ENCODE results near the gene PALB2. TPM values are rescaled to one million over a fixed set of nuclear protein-coding genes. Genes with fewer than 3 reads are reported as not detected.

PALB2 gene
- total and polyA plus RNA-seq, 2 of the 13 experiments (the other 11 are each of a cell fraction or from before 2014, with no cell fraction given), result 12.1 to 40.9 TPM

- Histone ChIP-seq H3K4me2 (ENCODE audit: low read depth, low read length) (no peak overlapping the region), H3K79me2 (ENCODE audit: insufficient read depth, low read length) (no peaks in the 10 kb centered on the region), H3K27me3 (ENCODE audit: control insufficient read depth in 1 of 2, insufficient read depth in 2 of 2, low read length in 2 of 2) (no peaks in the 10 kb centered on the region), H2AFZ (ENCODE audit: low read length) (no peak overlapping the region), H4K20me1 (ENCODE audit: insufficient read depth, low read length) (peaks cover 5% of the 10 kb centered on the region; the same call in 1 of the 2 replicates), H3K27ac (ENCODE audit: extremely low read length, insufficient read depth, low read length) (no peak overlapping the region), H3K4me1 (ENCODE audit: insufficient read depth, low read length) (no peaks in the 10 kb centered on the region), H3K36me3 (replicated peaks in 1 of 2; ENCODE audit: control insufficient read depth in 1 of 2, insufficient read depth in 2 of 2, low read length in 2 of 2) (peaks cover 52 to 86% of the 10 kb centered on the region in 2 experiments), H3K9ac (ENCODE audit: insufficient read depth, low read depth, low read length) (no peak overlapping the region), H3K9me3 (ENCODE audit: low read length) (no peaks in the 10 kb centered on the region), H3K4me3 (replicated peaks in 1 of 3; ENCODE audit: insufficient read depth in 1 of 3, low read depth in 2 of 3, low read length in 3 of 3) (no peak overlapping the region)
- no TSS peak for BruUV-seq (replicated peaks)
- in situ Hi-C loops (cut with HindIII; ENCODE audit: extremely low pct_ligation_motif_present, low pct_unique_long_range_greater_than_20kb), result no loop called here
- no peak for ATAC-seq
- CTCF ChIA-PET (ENCODE audit: low intra/inter-chr PET ratio, low total read pairs), result no interaction called here
- WGBS (ENCODE audit: low lambda C conversion rate), result 97% methylated on average over 5 of the region's 5 CpGs
- POLR2A ChIA-PET, result interaction anchor here (1.0 to 2.1 kb wide), 3 partner anchors 15 to 25 kb away, joined by 4 to 8 read pairs (median 4); partner anchors contain the start of genes EARS2, NDUFAB1 and UBFD1
- DNase-seq (ENCODE audit: low spot score), result no peak
- no peak for FAIRE-seq
- TF ChIP-seq REPIN1 (CRISPR knock-in tag; IDR thresholded peaks at IDR 0.05; ENCODE audit: borderline replicate concordance, low read depth), result no peak
- TF ChIP-seq LRRFIP1 (CRISPR knock-in tag; conservative IDR thresholded peaks at IDR 0.05), result no peak
- TF ChIP-seq POLR2AphosphoS2 (IDR thresholded peaks at IDR 0.05; ENCODE audit: low read depth, low read length), result peak; percentile 71; the same call in 1 of the 2 replicates
- TF ChIP-seq ZFP1 (CRISPR knock-in tag; IDR thresholded peaks at IDR 0.05), result no peak
- intact Hi-C loops (cut with micrococcal nuclease; ENCODE audit: unreplicated experiment), result no loop called here
Measured at GRCh38 chr16:23571895-23572294, 69.2 kb downstream of the PALB2 start.

- WGBS (ENCODE audit: low lambda C conversion rate), result 97% methylated on average over 8 of the region's 8 CpGs
- Histone ChIP-seq H3K9ac (ENCODE audit: insufficient read depth, low read depth, low read length) (no peak overlapping the region), H3K36me3 (replicated peaks in 1 of 2; ENCODE audit: control insufficient read depth in 1 of 2, insufficient read depth in 2 of 2, low read length in 2 of 2) (peaks cover 54 to 88% of the 10 kb centered on the region in 2 experiments), H2AFZ (ENCODE audit: low read length) (no peak overlapping the region), H3K4me3 (replicated peaks in 1 of 3; ENCODE audit: insufficient read depth in 1 of 3, low read depth in 2 of 3, low read length in 3 of 3) (no peak overlapping the region), H3K27me3 (ENCODE audit: control insufficient read depth in 1 of 2, insufficient read depth in 2 of 2, low read length in 2 of 2) (no peaks in the 10 kb centered on the region), H4K20me1 (ENCODE audit: insufficient read depth, low read length) (peaks cover 5% of the 10 kb centered on the region; the same call in 1 of the 2 replicates), H3K9me3 (ENCODE audit: low read length) (no peaks in the 10 kb centered on the region), H3K79me2 (ENCODE audit: insufficient read depth, low read length) (no peaks in the 10 kb centered on the region), H3K4me2 (ENCODE audit: low read depth, low read length) (no peak overlapping the region), H3K4me1 (ENCODE audit: insufficient read depth, low read length) (no peaks in the 10 kb centered on the region), H3K27ac (ENCODE audit: extremely low read length, insufficient read depth, low read length) (no peak overlapping the region)
- CTCF ChIA-PET (ENCODE audit: low intra/inter-chr PET ratio, low total read pairs), result no interaction called here
- no peak for ATAC-seq
- TSS peak; percentile 8 for BruUV-seq (replicated peaks)
- POLR2A ChIA-PET, result interaction anchor here (0.8 to 2.1 kb wide), 3 partner anchors 13 to 25 kb away, joined by 4 to 8 read pairs (median 4); partner anchors contain the start of genes EARS2, NDUFAB1 and UBFD1
- intact Hi-C loops (cut with micrococcal nuclease; ENCODE audit: unreplicated experiment), result no loop called here
- no peak for DNase-seq (ENCODE audit: low spot score)
- in situ Hi-C loops (cut with HindIII; ENCODE audit: extremely low pct_ligation_motif_present, low pct_unique_long_range_greater_than_20kb), result no loop called here
- FAIRE-seq, result no peak
- TF ChIP-seq ARNTL (CRISPR knock-in tag; IDR thresholded peaks at IDR 0.05) (no peak), IRF1 (CRISPR knock-in tag; IDR thresholded peaks at IDR 0.05; ENCODE audit: low read depth) (no peak), ZFP36 (IDR thresholded peaks at IDR 0.05; ENCODE audit: borderline replicate concordance, low read depth, low read length, partially characterized antibody) (no peak), SP140L (CRISPR knock-in tag; IDR thresholded peaks at IDR 0.05; ENCODE audit: borderline replicate concordance) (no peak)
- TF ChIP-seq, protein P1, sequence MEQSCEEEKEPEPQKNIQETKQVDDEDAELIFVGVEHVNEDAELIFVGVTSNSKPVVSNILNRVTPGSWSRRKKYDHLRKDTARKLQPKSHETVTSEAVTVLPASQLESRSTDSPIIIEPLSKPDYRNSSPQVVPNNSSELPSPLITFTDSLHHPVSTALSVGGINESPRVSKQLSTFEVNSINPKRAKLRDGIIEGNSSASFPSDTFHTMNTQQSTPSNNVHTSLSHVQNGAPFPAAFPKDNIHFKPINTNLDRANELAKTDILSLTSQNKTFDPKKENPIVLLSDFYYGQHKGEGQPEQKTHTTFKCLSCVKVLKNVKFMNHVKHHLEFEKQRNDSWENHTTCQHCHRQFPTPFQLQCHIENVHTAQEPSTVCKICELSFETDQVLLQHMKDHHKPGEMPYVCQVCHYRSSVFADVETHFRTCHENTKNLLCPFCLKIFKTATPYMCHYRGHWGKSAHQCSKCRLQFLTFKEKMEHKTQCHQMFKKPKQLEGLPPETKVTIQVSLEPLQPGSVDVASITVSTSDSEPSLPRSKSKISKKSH (CRISPR knock-in tag; IDR thresholded peaks at IDR 0.05; ENCODE audit: borderline replicate concordance), result 0 out of 2 replicates have a peak, but pooled peaks have one; percentile 30
Measured at GRCh38 chr16:23570992-23571632, 70.0 kb downstream of the PALB2 start.

All from HepG2 (cell line).